Endometrial microvascular endothelial cells (primary cell): ENCODE measurements around the gene PALD1. TPM values are rescaled to one million over a fixed set of nuclear protein-coding genes. Genes with fewer than 3 reads are reported as not detected.

Experiments used
- in situ Hi-C: cut with HindIII; loops from 2 replicates; pipeline ENCODE4 v1.10.0; 2017; ENCODE audit warnings: low sequenced_read_pairs, low pct_unique_long_range_greater_than_20kb; ENCODE audit errors: inconsistent ontology term
- total RNA-seq: library from RNA; depleted of rRNA; stranded (reverse); fragments of >200 nt; gene quantifications from one replicate; pipeline ENCODE4 v1.2.3, GENCODE V29; 2015; ENCODE audit errors: inconsistent ontology term

PALD1 gene
- total RNA-seq, 1 donor from 2014 or later, result 5.3 TPM

GRCh38 chr10:70542565-70542938, 64.0 kb downstream of the PALD1 start:
- in situ Hi-C loops, result no loop called here

DNA sequence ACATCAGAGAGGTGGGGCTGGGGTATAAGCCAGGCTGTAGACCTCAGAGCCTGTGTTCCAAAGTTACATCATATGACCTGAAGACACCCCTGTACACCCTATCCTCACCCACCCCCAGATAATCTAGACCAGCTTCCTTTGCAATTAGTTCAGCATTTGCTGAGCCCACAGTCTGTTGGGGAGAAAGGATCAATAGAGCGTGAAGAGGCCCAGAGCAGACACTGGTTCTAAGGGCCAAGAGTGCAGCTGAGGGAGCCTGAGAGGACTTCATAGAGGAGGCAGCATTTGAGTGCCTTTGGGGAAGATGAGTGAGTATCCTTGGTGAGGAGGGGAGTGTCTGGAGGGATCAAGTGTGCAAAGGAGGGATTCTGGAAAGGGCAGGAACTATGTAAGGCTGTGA, 65.3 kb downstream of the PALD1 start:
- in situ Hi-C loops, result no loop called here

- in situ Hi-C loops, result no loop called here
Measured at GRCh38 chr10:70544431-70545340, 66.1 kb downstream of the PALD1 start.

DNA sequence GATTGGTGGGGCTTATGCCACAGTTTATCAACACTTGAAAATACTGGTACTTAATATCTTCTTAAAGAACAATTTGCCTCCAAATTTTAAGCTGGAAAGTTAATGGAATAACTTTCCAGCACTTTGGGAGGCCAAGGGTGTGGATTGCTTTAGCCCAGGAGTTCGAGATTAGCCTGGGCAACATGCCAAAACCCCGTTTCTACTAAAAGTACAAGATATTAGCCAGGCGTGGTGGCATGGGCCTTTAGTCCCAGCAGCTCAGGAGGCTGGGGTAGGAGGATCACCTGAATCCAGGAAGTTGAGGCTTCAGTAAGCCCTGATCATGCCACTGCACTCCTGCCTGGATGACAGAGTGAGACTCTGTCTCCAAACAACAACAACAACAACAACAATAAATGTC, 68.0 kb downstream of the PALD1 start:
- in situ Hi-C loops, result no loop called here

DNA sequence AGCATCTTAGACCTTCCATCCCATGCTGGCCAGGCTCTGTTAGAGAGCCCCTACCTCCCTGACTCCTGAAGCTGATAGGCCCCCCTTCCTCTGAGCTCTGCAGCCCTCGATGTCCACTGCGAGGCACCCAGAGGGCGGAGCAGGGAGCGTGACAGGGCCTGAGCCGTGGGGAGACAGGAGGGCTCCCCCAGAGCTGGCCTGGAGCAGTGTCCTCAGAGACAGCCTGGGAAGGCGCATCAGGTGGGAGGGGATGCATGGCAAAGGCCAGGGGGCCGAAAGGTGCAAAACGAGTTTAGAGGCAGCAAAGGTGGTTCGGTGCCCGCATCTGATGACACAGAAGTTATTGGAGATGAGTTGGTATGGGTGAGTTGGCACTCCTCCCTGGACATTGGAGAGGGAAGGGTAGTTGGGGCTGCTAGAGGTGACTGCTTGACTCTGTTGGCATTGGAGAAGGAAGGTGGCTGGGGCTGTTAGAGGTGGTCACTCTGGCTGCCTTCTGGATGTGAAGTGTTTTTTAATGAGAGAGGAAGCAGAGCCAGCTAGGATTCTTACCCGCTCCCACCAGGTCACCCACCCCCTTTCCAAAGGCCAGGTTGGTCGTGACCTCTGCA, 70.9 kb downstream of the PALD1 start:
- in situ Hi-C loops, result no loop called here

- in situ Hi-C loops, result no loop called here
Measured at GRCh38 chr10:70549962-70550458, 71.4 kb downstream of the PALD1 start.

DNA sequence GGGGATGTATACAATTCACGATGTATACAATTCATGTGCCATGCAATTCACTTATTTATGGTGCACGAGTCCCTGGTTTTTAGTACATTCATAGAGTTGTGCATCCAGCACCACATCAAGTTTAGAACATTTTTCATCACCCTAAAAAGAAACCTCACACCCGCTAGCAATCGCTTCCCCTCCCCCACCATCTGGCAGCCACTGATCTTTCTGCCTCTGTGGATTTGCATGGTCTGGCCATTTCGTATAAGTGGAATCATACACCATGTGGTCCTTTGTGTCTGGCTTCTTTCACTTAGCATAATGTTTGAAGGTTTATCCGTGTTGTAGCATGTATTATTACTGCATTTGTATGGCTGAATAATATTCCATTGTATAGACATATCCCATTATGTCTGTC, 71.9 kb downstream of the PALD1 start:
- in situ Hi-C loops, result no loop called here

- in situ Hi-C loops, result no loop called here
Measured at GRCh38 chr10:70551466-70551865, 72.9 kb downstream of the PALD1 start.

DNA sequence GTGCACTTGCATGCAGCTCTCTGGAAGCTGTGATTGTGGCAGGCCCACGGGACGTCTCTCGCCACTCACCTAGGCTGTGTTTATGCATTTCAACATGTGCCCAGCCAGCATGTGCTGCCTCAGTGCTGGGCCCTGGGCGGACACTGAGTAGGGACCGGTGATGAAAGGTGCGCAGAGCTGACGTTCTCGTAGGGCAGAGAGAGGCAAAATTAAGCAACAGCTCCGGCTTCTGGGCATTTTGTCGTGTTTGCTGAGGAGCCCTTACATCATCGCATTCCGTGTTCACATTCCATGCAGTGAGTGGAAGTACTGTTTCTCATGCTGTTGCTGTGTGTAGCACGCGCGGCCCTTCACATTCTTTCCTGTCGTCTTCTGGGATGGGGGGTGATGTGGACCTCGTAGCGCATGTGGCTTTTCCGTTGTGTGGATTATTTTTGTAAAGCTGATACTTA, 73.4 kb downstream of the PALD1 start:
- in situ Hi-C loops, result no loop called here

- in situ Hi-C loops, result no loop called here
Measured at GRCh38 chr10:70552586-70552985, 74.0 kb downstream of the PALD1 start.

DNA sequence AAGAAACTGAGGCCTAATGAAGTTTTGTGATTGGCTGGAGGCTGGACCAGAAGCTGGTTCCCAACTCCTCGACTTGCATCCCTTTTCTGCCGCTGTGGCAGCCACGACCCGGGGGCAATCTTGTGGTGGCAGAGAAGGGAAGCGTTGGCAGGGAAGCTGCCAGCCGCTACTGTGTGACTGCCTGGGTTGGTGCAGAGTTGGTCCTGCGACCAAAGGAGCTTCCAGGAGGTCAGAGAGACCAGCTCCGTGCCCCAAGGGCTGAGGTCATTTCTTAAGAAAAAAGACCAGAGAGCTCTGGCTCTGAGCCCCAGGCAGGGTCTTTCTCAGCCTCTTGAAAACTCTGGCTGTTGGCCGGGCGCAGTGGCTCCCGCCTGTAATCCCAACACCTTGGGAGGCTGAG, 76.8 kb downstream of the PALD1 start:
- in situ Hi-C loops, result no loop called here

- in situ Hi-C loops, result no loop called here
Measured at GRCh38 chr10:70557086-70557845, 78.7 kb downstream of the PALD1 start.

DNA sequence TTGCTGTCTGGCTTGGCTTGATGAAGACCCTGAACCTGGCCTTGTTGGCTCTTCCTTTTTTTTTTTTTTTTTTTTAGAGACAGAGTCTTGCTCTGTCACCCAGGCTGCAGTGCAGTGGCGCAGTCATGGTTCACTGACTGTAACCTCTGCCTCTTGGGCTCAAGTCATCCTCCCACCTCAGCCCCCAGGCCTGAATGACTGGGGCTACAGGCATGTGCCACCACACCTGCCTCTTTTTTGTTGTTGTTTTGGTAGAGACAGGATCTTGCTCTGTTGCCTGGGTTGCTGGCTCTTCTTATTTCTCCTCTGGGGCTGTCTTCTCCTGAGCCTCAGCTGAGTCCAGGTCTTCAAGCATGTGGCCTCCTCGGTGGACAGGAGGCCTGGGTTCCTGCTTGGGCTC, 79.3 kb downstream of the PALD1 start:
- in situ Hi-C loops, result no loop called here

DNA sequence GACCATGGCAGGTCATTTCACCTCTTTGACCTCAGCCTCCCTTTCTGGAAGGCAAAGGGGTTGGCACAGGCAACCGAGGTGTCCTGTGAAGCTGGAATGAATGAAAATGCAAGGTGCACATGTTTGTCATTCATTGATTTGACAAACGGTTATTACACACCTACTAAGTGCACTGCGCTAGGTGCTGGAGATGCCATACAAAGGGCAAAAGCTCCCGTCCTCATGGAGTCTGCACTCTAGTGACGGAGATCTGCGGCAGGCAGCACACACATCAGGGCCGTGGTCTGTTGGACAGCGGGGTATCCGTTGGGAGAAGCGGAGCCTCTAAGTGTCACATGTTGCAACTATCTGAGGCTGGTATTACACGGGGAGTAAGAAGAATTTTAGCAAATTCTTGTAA, 79.7 kb downstream of the PALD1 start:
- in situ Hi-C loops, result no loop called here

DNA sequence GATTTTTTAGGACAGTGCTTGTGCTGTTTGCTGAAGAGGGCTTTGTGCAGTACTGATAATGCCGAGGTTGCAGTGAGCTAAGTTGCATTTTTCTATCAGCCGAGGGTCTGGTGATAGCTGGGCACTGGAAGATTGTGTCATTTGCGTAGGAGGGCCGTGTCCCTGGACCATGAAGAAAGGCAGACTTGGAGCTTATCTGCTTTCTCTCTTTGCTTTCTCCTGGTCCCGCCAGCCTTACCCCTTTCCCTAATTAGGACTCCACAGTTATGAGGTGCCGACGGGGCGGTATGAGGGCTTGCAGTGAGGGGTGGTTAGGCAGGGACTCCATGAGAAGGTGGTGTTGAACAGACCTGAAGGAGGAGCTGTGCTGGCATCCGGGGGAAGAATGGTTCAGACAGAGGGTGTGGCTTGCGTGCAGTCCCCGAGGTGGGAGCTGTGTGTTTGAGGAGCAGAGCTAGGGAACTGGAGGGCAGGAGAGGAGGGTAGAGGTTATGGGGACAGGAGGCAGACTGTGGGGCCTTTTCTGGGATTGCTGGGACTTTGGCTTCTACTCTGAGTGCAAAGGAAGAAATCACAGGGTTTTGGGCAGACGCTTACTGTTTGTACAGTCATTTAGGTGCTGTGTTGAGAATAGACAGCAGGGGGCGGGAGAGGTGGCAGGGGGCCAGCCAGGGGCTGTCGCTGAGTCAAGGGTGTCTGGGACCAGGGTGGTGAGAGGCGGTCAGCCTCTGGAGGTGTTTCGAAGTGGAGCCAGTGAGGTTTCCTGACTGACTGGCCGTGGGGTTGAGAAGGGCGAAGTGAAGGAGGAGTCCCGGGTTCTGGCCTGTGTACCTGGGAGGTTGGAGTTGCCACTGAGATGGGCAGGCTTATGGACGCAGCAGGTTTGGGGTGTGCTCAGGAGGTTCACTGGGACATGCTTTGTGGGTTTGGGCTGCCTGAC, 80.6 kb downstream of the PALD1 start:
- in situ Hi-C loops, result no loop called here

DNA sequence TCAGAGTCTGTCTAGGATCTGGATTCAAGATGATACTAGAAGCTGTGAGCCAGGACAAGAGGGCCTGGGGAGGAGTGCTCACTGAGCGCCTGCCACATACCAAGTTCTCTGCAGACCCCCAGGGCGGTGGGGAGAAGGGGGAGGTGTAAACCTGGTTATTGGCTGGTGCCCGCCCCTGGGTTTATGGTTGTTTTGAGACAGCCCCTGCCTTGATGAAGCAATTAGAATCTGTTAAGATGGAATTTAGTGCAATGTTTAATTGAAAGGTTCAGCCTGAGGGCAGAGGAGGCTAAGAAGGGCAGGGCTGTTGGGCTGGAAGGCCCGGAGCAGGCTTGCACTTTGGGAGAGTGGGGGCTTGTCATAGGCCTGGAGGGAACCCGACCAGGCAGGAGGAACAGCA, 81.3 kb downstream of the PALD1 start:
- in situ Hi-C loops, result no loop called here

- in situ Hi-C loops, result no loop called here
Measured at GRCh38 chr10:70560511-70560941, 82.0 kb downstream of the PALD1 start.

DNA sequence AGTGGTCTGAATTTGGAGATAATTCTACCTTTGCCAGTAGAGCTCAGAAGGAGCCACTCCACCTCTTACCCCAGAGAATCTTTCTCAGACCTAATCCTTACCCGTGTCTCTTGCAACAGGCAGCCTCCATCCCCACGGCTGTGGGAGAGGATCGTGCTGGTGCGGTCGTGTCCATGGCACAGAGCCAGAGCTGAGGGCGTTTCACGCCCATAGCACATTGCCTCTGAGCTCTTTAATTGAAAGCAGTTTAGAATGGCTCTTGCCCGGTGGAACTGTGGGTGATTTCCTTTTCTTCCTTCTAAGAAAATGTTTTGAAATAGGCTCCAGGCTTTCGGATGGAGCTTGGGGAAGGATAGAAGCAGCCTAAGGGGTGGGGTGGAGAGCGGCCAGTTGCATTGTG, 82.5 kb downstream of the PALD1 start:
- in situ Hi-C loops, result no loop called here
